Esophagus muscularis mucosa (tissue), 4 donors: ENCODE measurements around the gene TNKS2. TPM values are rescaled to one million over a fixed set of nuclear protein-coding genes. Genes with fewer than 3 reads are reported as not detected.
"Not testable (repeated sequence)": the region's sequence is repeated elsewhere in the genome, so short reads cannot be mapped to it uniquely, and the experiment has no call there.

Source experiments
- DNase-seq: peaks from one replicate; pipeline ENCODE4 v3.0.0-alpha.2; 2017; ENCODE audit errors: extremely low spot score
- H3K27ac ChIP-seq, 4 donors: fragments of 200-600 bp; sonication (generic); replicated peaks in 1 of 4; 1 replicate in 3 of 4; 2 replicates in 1 of 4; pipeline ENCODE4 v1.5.1; 2016 to 2019; ENCODE audit warnings: mild to moderate bottlenecking in 1 of 4
- H3K27me3 ChIP-seq, 4 donors: fragments of 200-600 bp; sonication (generic); one replicate each; pipeline versions ENCODE4 v1.5.1 to v1.6.0; 2016 to 2019
- H3K36me3 ChIP-seq, 4 donors: fragments of 200-600 bp; sonication (generic); one replicate each; pipeline ENCODE4 v1.5.1; 2016 to 2019
- H3K4me1 ChIP-seq, 4 donors: fragments of 200-600 bp; sonication (generic); one replicate each; pipeline ENCODE4 v1.5.1; 2016 to 2019
- H3K4me3 ChIP-seq, 4 donors: fragments of 200-600 bp; sonication (generic); 1 replicate in 2 of 4; 2 replicates in 2 of 4; pipeline ENCODE4 v1.5.1; 2016 to 2019; ENCODE audit warnings: mild to moderate bottlenecking in 4 of 4, moderate library complexity in 1 of 4
- H3K9me3 ChIP-seq, 4 donors: fragments of 200-600 bp; sonication (generic); 1 replicate in 3 of 4; 2 replicates in 1 of 4; pipeline ENCODE4 v1.5.1; 2016 to 2019
- EP300 ChIP-seq: sonication (generic); formaldehyde crosslinking; IDR thresholded peaks from one replicate; pipeline ENCODE4 v1.6.1; 2017; ENCODE audit warnings: antibody characterized with exemption
- POLR2A ChIP-seq: fragments of 450-650 bp; IDR thresholded peaks from one replicate; pipeline ENCODE4 v1.6.1; 2017; ENCODE audit warnings: antibody characterized with exemption, moderate library complexity, mild to moderate bottlenecking, low read depth
- POLR2AphosphoS5 ChIP-seq, 2 donors: sonication (generic); formaldehyde crosslinking; IDR thresholded peaks; one replicate each; pipeline ENCODE4 v1.6.1; 2017; ENCODE audit warnings: antibody characterized with exemption in 2 of 2
- WGBS: methylation state at CpG from one replicate; pipeline ENCODE4 v1.1.5; 2018; 5-methylcytosine and 5-hydroxymethylcytosine counted together
- intact Hi-C: fragments of 100-400 bp; cut with DNase I; formaldehyde crosslinking; loops from one replicate; pipeline ENCODE4 v1.15.1; 2023
- total RNA-seq, 4 donors: library from RNA; depleted of rRNA; stranded (reverse); fragments of >200 nt; gene quantifications; one replicate each; pipeline versions ENCODE4 v1.1.0 to v1.2.1, GENCODE V29; 2016
- TF ChIP-seq, protein P1 (sequence below), 3 experiments: fragments of 200-600 bp in 2 of 3; fragments of 450-650 bp in 1 of 3; sonication (generic) in 2 of 3; IDR thresholded peaks; one replicate each; pipeline ENCODE4 v1.5.1; 2017 to 2019; ENCODE audit warnings: antibody characterized with exemption in 3 of 3, mild to moderate bottlenecking in 2 of 3, moderate library complexity in 1 of 3

TNKS2 gene
- total RNA-seq, 4 donors from 2014 or later: 36.7 to 47.1 (median 43.2) TPM

DNA sequence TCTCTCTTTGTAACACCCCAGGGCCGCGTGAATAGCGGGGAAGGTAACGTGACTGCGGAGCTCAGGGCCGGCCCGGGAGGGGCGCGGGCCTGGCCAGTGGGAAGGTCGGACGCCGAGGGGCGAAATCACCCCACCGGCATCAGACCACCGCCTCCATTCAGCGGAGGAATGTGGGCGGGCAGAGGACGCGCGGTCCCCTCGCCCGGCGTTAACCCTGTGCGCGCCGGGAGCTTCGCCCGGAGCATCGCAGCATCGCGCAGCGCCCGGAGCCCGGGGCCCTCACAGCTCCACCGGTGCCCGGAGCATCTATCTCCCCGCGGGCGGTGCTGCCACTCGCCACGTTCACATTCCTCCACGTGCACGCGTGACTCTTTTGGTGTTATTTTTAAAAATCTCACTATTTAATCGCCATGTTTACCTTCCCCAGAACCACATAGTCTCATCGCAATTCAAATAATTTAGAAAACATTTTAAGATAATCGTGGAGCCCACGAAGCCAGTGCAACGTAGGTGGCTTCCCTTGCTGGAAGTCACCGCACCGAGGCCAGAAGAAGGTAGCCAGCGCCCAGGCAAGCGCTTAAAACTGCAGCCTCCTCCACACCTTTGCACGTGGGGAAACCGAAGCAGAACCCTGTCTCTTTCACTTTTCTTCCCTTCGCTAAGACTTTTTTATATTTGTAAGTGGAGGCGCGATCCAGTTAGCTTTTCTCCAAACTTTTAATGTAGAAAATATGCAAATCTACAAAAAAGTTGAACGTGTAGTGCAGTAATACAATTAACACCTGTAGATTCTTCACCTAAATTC lies 89.2 kb downstream of the TNKS2 start:
- TF ChIP-seq, protein P1, sequence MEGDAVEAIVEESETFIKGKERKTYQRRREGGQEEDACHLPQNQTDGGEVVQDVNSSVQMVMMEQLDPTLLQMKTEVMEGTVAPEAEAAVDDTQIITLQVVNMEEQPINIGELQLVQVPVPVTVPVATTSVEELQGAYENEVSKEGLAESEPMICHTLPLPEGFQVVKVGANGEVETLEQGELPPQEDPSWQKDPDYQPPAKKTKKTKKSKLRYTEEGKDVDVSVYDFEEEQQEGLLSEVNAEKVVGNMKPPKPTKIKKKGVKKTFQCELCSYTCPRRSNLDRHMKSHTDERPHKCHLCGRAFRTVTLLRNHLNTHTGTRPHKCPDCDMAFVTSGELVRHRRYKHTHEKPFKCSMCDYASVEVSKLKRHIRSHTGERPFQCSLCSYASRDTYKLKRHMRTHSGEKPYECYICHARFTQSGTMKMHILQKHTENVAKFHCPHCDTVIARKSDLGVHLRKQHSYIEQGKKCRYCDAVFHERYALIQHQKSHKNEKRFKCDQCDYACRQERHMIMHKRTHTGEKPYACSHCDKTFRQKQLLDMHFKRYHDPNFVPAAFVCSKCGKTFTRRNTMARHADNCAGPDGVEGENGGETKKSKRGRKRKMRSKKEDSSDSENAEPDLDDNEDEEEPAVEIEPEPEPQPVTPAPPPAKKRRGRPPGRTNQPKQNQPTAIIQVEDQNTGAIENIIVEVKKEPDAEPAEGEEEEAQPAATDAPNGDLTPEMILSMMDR (IDR thresholded peaks at IDR 0.05): no peak
- peak in 1 of 2 donors; percentile 8 for TF ChIP-seq POLR2AphosphoS5 (IDR thresholded peaks at IDR 0.05)
- H3K36me3 ChIP-seq: no peaks in the 10 kb centered on the region
- H3K4me1 ChIP-seq: peaks cover 26 to 32% (median 30%) of the 10 kb centered on the region in 4 donors
- H3K27me3 ChIP-seq: no peaks in the 10 kb centered on the region
- WGBS: 2% methylated on average over 39 of the region's 59 CpGs
- peak overlapping the region; percentile 58 to 70 (median 64) for H3K4me3 ChIP-seq
- peak overlapping the region in 1 of 4 donors; percentile 25 for H3K27ac ChIP-seq
- intact Hi-C loops: no loop called here
- DNase-seq: no peak
- no peaks in the 10 kb centered on the region for H3K9me3 ChIP-seq

DNA sequence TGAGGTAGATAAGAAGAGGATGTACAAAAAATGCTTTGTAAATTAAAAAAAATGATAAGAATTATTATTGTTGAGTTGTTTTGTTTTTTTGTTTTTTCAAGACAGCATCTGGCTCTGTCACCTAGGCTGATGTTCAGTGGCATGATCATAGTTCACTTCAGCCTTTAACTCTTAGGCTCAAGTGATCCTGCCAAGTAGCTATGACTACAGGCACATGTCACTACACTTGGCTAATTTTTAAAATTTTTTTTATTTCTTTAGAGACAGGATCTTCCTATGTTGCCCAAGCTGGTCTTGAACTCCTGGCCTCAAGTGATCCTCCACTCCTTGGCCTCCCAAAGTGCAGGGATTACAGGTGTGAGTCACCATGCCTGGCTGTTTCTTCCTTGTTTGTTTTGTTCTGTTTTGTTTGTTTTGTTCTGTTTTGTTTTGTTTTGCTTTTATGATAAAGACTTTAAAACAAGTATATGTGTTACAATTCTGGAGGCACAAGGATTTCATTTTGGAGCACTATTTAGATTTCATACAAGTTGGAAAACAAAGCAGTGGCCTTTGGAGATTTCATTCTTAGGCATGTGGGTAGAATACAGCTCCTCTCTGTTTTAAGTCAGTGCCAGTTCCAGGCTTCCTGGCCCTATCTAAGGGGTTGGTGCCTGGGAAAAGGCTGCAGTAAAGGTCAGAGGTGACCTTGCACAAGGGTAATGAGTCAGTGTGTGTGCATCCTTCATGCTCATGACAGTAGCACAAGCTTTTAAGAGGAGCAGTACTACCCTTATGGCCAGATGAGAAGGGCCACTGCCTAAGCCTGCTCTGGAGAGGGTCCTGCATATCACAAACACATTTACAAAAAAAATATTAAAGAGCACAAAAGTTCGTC lies 93.1 kb downstream of the TNKS2 start:
- TF ChIP-seq EP300 (no peak), POLR2AphosphoS5 (IDR thresholded peaks at IDR 0.05) (no peak), POLR2A (no peak)
- TF ChIP-seq, protein P1 (IDR thresholded peaks at IDR 0.05): no peak
- intact Hi-C loops: no loop called here
- Histone ChIP-seq H3K27me3 (no peaks in the 10 kb centered on the region), H3K4me3 (no peak overlapping the region), H3K36me3 (no peaks in the 10 kb centered on the region), H3K4me1 (peaks cover 6 to 14% (median 14%) of the 10 kb centered on the region in 4 donors), H3K9me3 (no peaks in the 10 kb centered on the region), H3K27ac (no peak overlapping the region)
- no peak for DNase-seq
- 100% methylated on average over 1 of the region's 1 CpG for WGBS

DNA sequence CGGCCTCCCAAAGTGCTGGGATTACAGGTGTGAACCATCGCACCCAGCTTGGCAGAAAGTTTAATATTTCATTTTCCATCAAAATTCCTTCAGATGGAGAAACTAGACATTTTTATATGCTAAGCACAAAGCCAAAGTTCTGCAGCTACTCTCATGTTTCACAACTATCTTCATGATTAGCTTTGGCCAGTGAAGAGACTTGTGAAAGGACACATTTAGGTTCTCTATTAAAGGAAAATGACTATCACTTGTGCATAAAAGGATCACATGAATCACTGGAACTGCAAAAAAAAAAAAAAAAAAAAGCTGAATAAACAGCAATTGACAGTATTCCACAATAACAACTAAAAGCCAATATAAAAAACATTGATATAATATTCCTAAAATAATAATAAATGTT lies 94.8 kb downstream of the TNKS2 start:
- peaks cover under 1 to 2% (median 1%) of the 10 kb centered on the region in 4 donors for H3K4me1 ChIP-seq
- no peak overlapping the region for H3K4me3 ChIP-seq
- 100% methylated on average over 2 of the region's 2 CpGs for WGBS
- no peaks in the 10 kb centered on the region for H3K27me3 ChIP-seq
- H3K36me3 ChIP-seq: no peaks in the 10 kb centered on the region
- TF ChIP-seq, protein P1 (IDR thresholded peaks at IDR 0.05): no peak
- TF ChIP-seq POLR2AphosphoS5 (IDR thresholded peaks at IDR 0.05) (no peak), POLR2A (no peak), EP300 (no peak)
- no peaks in the 10 kb centered on the region for H3K9me3 ChIP-seq
- no peak for DNase-seq
- intact Hi-C loops: no loop called here
- H3K27ac ChIP-seq: no peak overlapping the region

DNA sequence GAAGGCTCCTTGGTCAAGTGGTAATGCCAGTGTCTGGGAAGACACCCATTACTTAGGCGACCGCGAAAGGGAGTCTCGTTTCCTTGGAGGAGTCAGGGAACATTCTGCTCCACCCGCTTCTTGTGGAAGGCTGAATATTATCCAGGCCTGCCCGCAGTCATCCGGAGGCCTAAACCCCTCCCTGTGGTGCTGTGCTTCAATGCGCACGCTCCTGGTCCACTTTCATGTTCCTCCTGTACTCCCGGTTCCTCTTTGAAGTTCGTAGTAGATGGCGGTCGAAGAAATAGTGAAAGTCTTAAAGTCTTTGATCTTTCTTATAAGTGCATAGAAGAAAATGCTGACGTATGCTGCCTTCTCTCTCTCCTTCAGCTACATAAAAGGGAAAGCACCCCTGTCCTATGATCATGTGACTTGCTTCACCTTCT lies 96.0 kb downstream of the TNKS2 start:
- 92% methylated on average over 14 of the region's 14 CpGs for WGBS
- H3K4me3 ChIP-seq, DNase-seq, H3K36me3 ChIP-seq, H3K27ac ChIP-seq, H3K27me3 ChIP-seq, H3K9me3 ChIP-seq, H3K4me1 ChIP-seq, intact Hi-C loops: not testable (repeated sequence)

DNA sequence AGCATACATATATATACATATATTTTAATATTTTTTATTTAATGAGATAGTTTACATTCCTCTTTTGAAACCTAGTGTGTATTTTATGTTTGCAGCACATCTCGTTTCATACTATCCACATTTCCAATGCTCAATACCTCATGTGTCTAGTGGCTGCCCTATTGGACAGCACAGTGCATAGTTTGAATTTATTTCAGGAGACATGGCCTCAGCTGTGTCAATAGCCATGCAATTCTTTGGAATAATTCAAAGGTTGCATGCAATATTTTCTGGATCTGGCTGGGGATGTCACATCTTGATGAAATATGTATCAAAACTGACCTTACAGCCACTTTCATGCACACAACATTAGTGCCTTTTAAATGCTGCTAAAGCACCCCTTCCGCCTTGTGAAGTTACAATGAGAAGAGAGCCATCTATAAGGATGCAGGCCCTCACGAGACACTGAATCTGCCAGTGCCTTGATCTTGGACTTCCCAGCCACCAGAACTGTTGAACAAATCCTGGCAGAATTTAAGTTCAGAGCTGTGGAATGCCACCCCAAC lies 98.1 kb downstream of the TNKS2 start:
- DNase-seq: no peak
- Histone ChIP-seq H3K36me3 (no peaks in the 10 kb centered on the region), H3K9me3 (no peaks in the 10 kb centered on the region), H3K4me3 (no peak overlapping the region), H3K27me3 (no peaks in the 10 kb centered on the region), H3K4me1 (no peaks in the 10 kb centered on the region), H3K27ac (no peak overlapping the region)
- intact Hi-C loops: no loop called here
- TF ChIP-seq POLR2A: no peak
- 88% methylated on average over 3 of the region's 3 CpGs for WGBS
